Measurements from ENCODE around the gene VAV1.

The VAV1 gene, protein sequence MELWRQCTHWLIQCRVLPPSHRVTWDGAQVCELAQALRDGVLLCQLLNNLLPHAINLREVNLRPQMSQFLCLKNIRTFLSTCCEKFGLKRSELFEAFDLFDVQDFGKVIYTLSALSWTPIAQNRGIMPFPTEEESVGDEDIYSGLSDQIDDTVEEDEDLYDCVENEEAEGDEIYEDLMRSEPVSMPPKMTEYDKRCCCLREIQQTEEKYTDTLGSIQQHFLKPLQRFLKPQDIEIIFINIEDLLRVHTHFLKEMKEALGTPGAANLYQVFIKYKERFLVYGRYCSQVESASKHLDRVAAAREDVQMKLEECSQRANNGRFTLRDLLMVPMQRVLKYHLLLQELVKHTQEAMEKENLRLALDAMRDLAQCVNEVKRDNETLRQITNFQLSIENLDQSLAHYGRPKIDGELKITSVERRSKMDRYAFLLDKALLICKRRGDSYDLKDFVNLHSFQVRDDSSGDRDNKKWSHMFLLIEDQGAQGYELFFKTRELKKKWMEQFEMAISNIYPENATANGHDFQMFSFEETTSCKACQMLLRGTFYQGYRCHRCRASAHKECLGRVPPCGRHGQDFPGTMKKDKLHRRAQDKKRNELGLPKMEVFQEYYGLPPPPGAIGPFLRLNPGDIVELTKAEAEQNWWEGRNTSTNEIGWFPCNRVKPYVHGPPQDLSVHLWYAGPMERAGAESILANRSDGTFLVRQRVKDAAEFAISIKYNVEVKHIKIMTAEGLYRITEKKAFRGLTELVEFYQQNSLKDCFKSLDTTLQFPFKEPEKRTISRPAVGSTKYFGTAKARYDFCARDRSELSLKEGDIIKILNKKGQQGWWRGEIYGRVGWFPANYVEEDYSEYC

DNA sequence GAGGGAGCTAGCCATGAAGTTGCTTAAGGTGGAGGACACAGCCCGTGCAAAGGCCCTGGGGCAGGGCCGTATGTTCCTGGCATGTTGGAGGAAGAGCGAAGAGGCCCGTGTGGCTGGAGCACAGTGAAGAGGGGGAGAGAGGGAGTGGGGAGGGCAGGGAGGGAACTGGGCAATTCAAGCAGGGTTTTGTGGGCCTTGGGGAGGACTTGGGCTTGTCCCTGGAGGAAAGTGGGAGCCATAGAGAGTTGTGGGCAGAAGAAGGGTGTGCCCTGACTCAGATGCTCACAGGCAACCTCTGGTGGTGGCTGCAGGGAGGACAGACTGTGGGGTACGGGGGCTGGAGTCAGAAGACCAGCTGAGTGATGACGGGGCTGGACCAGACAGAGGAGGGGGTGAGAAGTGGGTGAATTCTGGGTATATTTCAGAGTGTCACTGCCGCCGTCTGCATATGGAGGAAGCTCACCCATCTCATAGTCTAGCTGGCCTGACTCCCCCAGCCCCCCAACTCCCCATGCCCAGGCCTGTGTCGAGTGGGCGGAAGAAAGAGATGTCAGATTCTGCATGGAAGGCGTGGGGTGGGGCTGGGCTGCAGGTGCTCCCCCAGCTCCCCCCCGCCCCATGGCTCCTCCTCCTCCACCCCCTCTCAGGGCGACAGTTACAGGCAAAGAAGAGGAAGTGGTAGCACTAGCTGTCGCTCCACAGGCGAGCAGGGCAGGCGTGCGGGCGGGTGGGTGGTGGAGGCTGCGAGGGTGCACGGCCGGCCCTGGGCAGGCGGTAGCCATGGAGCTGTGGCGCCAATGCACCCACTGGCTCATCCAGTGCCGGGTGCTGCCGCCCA is at the start of gene VAV1:
TSS of gene VAV1 (plus strand) at position 681 of the 838 bp plus-strand sequence. CDS start at position 781, 100 bp downstream.
- DNase-seq (ENCODE audit: low spot score) = no peak

DNA sequence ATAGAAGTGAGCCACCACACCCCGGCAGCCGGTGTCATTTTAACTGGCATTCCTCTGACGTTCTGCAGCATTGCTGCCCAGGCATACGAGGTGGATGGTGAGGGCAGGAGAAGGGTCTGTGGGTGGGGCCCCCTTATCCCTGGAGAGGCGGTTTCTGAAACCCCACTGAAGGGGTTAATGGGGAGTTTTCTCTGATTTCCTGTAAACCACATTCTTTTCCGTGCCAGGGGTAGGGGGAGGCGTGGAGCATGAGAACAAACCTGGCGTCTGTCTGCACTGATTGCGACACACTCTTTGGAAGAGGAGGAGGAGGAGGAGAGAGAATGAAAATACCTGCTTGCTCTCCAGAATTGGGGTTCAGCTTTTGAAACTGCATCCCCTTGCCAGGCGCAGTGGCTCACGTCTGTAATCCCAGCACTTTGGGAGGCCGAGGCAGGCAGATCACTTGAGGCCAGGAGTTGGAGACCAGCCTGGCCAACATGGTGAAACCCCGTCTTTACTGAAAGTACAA is 49.3 kb upstream of the VAV1 start:
- no peak for DNase-seq (ENCODE audit: low spot score)

DNA sequence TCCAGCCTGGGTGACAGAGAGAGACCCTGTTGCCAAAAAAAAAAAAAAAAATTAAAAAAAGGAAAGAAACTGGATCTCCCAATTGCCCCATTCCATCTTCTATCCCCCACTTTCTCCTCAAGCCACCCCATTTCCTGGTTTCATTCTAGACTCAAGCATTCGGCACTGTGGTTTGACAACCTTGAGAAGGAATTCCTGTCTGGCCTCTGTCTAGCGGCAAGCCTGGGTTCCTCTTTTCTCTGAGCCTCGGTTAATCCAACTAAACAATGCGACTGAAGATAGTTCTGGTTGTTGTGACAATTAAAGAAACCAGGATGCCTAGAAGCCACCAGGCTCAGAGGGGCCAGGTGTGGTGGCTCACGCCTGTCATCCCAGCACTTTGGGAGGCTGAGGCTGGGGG is 48.8 kb upstream of the VAV1 start:
- no peak for DNase-seq (ENCODE audit: low spot score)

DNA sequence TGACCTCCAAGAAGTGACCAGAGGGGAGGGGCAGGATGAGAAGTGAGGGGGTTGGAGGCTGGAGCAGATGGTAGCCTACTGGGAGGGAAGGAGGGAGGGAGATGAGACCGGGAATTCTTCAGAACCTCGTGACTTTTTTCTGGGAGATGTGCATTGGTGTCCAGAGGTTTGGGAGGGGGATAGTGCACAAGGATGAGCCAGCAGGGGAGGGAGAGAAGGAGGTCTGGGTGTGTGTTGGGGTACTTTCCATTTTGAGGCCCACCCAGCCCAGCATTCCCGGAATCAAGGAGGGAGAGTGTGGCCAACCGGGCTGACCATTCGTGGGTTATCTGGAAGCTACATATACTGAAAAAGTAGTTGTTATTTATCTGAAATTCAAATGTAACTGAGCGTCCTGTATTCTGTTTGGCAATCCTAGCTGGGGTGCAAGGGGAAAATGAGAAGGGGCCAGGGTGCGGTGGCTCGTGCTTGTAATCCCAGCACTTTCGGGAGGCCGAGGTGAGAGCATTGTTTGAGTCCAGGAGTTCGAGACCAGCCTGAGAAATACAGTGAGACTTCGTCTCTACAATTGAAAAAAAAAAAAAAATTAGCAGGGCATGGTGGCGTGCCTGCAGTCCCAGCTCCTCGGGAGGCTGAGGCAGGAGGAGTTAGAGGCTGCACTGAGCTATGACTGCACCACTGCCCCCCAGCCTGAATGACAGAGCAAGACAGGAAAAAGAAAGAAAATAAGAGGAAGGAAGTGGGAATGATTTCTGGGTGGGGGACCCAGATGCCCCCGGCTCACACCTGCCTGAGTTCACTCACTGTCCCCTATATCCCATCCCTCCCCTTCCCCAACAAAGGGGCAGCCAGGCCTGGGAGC is 47.6 kb upstream of the VAV1 start:
- DNase-seq (ENCODE audit: low spot score) = no peak

DNA sequence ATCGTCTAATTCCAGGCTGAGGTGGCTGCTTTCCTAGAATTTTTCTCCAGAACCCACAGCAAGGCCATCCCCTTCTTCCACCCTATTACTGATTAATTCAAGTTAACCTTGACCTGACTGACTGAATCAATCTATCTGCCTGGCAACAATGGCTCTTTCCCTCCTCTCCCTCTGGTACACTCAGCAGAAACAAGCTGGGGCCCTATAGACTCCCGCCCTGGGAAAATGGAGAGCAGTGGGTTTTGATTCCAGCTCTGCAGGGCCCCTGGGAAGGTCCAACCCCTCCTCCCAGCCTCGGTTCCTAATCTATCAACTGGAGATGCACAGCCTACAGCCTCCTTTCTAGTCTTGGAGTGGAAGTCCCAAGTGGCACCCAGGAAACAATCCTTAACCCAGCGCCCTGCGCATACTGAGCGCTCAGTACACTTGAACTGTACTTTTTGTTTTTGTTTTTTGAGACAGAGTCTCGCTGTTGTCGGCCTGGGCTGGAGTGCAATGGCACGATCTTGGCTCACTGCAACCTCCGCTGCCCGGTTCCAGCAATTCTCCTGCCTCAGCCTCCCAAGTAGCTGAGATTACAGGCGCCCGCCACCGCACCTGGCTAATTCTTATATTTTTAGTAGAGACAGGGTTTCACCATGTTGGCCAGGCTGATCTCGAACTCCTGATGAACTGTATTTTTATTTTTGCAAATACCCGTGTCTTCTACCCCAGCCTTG is 46.8 kb upstream of the VAV1 start:
- DNase-seq (ENCODE audit: low spot score) = no peak

DNA sequence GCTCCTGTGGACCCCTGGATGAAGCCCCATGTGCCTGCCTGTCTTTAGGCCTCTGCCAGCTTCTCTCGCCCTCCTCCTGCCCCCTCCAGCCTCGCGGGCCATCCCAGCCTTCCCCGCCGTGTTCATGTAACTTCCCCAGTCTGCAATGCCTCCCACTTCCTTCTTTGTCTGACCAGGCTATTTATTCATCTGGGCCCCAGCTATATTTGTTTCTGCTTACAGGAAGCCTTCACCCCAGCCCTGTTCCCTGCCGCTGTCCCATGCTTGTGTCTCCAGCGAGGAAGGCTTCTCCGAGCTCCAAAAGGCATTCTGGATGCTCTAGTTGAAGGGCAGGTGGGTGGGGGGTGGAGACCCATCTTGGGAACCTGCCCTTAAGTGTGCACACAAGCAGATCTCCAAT is 44.2 kb upstream of the VAV1 start:
- no peak for DNase-seq (ENCODE audit: low spot score)

DNA sequence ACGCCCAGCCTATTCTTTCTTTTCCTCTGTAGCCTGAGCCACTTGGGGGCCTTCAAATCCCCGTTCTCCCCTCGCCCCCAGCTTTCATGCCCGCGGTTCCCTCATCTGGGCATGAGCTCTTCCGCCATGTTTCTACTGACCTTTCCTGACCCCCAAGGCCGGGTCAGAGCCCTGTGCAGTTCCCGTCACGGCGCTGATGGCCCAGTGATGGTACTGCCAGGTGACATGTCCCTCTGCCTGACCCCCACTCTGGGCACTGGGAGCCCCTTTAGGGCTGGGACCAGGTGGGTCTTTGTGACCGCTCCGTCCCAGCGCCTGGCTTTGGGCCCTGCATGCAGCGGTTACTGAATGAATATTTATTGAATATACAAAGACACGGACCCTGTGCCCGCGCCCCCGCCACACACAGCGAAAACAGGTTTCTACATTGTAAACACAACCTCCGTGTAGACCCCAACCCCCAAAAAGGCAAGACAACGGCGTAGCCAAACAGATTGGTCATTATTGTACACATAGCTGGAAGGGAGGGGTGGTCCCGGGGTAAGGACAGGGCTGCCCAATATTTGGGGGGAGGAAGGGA is 42.8 kb upstream of the VAV1 start:
- no peak for DNase-seq (ENCODE audit: low spot score)

DNA sequence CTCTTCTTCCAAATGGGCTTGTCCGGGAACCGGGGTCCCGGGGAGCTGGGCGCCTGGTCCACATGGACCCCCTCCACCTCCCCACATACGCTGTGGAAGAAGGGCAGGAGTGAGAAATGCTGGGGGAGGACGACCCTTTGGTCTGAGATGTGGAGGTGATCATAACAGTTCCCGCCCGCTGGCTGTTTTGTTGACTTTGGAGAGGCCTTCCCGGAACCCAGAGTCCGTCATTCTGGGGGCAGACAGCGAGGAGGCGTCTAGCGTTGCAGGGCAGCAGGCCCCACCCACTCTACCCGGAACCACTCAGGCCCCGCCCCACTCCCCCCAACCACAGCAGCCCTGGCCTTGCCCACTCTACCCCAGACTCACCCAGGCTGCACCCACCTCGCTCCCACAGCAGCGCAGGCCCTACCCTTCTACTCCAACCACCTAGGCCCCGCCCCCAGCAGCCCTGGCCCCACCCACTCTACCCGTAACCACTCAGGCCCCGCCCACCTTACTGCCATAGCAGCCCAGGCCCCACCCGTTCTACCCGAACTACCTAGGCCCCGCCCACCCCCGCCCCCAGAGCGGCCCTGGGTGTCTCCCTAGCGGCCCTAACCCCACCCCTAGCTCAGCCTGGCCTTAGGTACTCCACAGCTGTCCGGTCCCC is 42.2 kb upstream of the VAV1 start:
- peak; percentile 82 for DNase-seq (ENCODE audit: low spot score)

DNA sequence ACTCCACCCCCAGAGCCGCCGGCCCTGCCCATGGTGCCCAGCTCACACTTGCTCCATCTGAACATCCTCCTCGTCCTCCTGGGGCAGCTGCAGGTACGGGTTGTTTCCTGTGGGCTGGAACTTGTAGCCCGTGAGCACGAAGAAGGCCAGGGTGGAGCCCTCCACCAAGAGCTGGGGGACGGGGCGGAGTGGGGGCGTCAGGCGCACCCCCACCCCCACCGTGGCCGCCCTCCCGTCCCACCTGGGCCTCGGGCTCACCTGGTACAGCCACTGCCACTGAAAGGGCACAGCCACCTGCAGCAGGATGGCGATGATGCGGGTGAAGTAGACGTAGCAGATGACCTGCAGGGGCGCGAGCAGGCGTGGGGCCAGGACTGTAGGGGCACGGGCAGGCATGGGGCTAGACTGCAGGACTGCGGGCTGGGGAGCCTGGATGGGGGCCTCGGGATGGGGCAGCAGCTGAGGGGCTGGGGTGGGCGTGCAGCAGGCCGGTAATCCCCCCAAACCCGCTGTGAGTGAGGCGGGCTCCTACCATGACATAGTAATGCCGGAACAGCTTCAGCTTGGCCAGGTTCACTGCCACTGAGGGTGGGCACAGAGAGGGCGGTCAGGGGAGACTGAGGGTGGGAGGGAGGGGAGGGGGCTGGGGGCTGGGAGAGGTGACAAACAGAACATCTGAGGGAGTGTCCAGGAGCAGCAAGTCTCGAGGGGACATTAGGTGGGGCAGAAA is 41.4 kb upstream of the VAV1 start:
- no peak for DNase-seq (ENCODE audit: low spot score)

DNA sequence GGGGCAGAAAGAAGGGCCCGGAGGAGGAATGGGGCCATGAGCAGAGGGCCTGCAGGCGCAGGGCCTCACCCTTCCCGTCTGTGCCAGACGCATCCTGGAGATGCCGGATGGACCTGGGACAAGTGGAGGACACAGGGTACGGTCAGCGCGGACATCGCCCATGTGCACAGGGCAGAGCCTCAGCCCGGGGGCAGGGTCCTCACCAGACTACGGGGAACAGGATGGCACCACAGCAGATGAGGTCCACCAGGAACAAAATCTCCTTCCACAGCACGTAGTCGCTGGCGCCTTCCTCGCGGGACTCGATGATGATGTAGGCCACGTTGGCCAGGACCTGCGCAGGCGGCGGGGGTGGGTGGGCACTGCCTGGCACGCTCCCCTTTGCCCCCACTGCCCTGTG is 40.7 kb upstream of the VAV1 start:
- DNase-seq (ENCODE audit: low spot score) = no peak

DNA sequence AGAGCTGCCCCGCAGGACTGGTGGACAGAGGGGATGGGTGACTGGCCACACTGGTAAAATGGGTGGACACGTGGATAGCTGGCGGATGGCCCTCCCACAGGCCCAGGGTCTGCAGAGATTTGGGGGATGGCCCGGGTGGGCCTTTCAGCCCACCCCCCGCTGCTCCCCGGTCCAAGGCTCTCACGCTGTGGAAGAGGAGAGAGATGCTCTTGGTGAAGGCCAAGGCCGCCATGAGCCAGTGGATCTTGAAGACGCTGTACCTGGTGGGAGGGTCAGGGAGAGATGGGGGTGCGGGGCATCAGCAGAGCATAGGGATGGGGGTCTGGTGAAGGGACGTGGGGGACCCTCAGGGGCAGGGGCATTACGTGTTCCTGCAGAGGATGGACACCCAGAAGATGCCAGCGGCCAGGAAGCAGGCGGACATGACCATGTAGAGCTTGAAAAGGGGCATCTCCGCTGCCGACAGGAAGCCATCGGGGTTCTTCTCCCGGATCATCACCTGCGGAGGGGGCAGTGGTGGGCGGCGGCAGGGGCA is 39.6 kb upstream of the VAV1 start:
- no peak for DNase-seq (ENCODE audit: low spot score)

DNA sequence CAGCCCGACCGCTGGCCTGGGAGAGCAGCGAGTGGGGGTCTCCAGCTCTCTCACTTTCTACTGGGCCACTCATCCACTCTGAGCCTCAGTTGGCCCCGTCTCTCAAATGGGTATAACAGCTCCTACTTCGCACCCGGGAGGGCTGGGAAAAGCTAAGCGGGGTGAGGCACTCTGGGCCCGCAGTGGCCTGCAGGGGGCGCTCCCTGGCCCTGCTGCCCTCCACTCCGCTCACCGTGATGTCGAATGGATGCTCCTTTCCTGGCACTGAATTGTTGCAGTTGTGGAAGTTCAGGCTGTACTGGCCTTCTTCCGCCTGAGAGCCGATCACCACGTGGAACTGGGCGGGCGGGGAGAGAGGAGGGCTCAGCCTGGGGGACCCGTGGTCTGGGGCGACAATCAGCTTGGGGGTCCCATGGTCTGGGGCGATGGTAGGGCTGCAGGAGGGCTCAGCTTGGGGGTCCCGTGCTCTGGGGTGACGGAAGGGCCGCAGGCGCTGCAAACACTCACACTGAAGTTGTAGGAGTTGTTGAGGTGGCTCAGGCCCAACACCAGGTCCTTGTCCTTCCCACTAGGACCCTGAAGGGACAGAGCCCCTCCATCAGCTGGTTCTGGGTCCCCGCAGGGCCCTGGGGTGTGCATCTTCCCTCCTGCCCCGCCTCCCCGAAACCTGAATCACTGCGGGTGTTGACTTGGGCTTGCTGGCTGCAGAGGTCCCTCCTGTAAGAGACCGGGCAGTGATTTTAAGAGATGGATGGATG is 39.0 kb upstream of the VAV1 start:
- DNase-seq (ENCODE audit: low spot score) = no peak

DNA sequence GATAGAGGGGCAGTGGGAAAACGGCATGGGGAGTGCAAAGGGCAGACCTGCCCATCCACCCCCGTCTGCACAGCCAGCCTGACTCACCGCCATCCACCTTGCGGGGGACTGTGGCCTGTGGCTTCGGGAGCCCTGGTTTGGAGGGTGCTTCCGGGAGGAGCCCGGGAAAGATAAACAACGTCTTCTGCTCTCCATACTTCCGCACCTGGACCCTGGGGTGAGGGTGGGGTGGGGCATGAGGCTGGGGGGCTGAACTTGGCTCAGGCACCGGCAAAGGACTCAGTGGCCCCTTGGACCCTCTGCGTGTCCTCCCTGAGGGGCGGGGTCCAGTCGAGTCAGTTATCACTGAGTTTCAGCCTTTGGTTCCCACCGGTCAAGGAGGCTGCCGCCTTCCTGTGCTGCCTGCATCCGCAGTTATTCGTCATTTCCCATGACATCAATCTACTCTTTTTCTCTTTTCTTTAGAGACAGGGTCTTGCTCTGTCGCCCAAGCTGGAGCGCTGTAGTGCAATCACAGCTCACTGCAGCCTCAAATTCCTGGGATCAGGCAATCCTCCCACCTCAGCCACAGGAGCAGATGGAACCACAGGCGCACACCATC is 38.3 kb upstream of the VAV1 start:
- no peak for DNase-seq (ENCODE audit: low spot score)

DNA sequence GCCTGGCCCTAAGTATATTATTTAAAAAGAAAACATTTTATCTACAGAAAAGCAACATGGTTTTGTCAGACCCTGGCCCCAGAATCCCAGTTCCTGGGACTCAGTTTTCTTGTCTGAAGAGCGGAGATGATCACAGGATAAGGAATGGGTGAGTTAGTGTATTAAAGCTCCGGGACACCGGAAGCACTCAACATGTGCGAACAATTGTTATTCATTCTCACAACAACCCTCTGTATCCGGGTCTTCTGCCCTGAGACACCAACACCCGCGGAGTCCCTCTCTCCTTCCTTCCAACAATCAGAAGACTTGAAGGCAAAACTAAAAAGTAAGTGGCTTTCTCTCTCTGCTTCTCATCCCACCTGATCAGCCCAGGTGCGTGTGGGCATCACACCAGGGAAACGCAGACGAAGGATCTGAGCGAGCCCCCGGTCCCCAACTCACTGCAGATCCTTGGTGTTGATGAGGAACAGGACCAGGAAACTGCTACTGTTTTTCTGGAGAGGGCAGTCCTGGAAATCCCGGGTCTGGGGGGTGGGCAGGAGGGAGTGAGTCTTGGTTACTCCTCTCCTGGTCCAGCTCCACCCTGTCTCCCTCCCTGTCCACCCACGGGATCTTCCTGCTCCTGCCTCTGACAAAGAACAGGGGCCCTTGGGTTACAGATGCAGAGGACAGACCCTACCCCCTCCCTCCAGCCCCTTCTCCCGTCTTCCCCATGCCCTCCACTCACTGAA is 37.2 kb upstream of the VAV1 start:
- no peak for DNase-seq (ENCODE audit: low spot score)

DNA sequence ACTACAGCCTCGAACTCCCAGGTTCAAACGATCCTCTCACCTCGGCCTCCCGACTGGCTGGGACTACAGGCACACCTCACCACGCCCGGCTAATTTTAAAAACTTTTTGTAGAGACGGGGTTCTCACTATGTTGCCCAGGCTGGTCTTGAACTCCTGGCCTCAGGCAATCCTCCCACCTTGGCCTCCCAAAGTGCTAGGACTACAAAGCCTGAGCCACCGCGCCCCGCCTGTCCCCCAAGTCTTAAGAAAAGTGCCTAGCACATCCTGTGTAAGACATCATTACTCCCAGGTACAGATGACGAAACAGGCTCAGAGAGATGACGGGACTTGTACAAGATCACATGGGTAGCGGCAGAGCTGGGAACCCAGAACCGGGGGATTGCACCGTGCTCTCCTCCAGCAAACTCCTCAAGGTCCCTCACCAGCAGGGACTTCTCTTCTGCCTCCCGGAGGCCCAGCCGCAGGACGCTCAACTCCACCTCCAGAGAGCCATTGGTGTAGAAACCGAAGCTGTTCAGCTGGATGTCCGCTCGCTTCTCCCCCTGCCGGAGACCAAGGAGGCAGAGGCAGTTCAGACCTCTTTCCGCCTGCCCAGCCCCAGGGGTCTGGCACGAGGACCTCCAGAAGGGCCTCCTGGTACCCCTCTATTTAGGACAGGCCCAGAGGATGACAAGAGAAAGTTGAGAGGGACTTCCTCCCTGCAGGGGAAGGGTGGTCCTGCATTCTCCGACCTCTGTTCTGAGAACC is 36.2 kb upstream of the VAV1 start:
- peak; percentile 61 for DNase-seq (ENCODE audit: low spot score)

DNA sequence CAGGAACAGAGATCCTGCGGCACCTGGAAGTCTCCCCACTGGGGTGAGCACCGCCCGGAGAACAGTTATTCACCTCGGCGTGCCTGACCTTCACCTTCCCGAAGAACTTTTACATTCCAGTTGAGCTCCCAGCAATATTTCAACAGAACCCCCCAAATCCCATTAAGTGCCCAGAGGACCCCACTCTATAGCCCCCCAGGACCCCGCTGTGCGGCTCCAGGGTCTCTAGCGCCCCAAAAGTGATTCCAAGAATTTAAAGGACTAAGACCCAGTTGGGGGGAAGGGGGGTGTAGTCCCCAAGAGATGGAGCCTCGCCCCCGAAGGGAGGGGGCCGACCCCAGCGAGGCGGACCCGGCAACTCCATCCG is 35.6 kb upstream of the VAV1 start:
- DNase-seq (ENCODE audit: low spot score) = no peak

Data from hematopoietic multipotent progenitor cell treated with erythropoietin and hydrocortisone succinate and interleukin-3 and kit ligand, for 15 days (in vitro differentiated cells).